Measurements from ENCODE around the gene FOXK1.

DNA sequence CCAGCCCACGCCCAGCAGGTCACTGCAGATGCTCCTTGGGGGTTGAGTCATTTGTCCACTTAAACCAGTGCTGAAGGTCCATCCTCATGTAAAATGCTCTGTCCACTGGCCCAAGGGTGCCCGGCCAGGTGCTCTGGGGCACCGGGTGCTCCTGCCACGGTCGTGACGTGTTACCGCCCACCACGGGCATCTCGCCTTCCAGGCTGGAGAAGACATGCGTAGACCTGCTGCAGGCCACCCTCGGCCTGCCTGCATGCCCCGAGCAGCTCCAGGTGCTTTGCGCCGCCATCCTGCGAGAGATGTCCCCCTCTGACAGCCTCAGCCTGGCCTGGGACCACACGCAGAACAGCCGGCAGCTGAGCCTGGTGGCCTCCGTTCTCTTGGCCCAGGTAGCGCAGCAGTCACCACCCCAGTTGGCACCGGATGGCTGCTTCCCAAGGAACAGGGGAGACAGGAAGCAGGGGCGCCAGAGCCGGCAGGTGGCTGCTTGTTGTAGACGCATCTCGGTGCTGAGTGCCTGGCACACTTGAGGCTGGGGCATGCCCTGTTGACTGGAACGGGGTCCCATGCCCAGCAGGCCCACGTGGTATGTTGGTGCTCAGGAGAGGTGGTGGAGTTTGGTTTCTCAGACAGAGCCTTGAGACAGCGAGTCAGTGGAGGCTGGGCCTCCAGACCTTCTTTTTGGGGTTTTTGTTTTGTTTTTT is 99.4 kb downstream of the FOXK1 start:
- no peak for TF ChIP-seq CTCF (IDR thresholded peaks at IDR 0.05)
- no peak for TF ChIP-seq POLR2A (IDR thresholded peaks at IDR 0.05)

All from adrenal gland (tissue), 5 donors.